ENCODE measurements around the gene FLT3LG.

Gene FLT3LG

GRCh38 chr19:49463960-49464740 is 9.9 kb upstream of the FLT3LG start:
- TF ChIP-seq CTCF (conservative IDR thresholded peaks at IDR 0.05; ENCODE audit: low read depth, low read length) = no peak
- H3K4me3 ChIP-seq (ENCODE audit: low read length) = no peak overlapping the region
- DNase-seq (ENCODE audit: low read depth) = no peak

- DNase-seq (ENCODE audit: low read depth) = no peak
- H3K4me3 ChIP-seq (ENCODE audit: low read length) = no peak overlapping the region
- TF ChIP-seq CTCF (conservative IDR thresholded peaks at IDR 0.05; ENCODE audit: low read depth, low read length) = no peak
Measured at GRCh38 chr19:49465371-49465770, 8.6 kb upstream of the FLT3LG start.

GRCh38 chr19:49468199-49468598 is 5.8 kb upstream of the FLT3LG start:
- no peak for DNase-seq (ENCODE audit: low read depth)
- H3K4me3 ChIP-seq (ENCODE audit: low read length) = no peak overlapping the region
- no peak for TF ChIP-seq CTCF (conservative IDR thresholded peaks at IDR 0.05; ENCODE audit: low read depth, low read length)

DNA sequence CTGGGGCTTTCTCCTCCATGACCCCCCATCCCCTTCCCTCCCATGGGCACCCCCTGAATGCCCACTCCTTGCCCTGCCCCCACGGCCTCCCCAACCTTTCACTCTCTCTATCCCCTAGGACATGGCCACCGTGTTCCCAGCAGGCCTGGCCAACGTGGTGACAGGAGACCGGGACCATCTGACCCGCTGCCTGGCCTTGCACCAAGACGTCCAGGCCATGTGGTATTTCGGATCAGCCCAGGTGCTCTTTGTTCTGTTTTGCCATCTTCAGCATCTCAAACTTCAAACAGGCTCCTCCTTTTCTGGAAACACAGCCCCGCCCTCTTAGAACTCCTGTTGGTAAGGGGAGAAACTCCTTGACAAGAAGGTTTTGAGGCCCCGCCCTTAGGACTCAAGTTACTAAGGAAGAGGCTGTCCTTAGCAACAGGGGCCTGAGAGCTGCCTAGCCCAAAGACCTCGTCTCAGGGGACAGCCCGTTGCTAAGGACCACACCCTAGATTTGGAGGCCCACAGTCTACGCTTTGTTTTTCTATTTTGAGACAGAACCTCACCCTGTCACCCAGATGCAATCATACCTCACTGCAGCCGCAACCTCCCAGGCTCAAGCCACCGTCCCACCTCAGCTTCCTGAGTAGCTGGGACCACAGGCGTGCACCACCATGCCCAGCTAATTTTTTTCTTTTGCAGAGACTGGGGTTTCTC is 5.1 kb upstream of the FLT3LG start:
- no peak overlapping the region for H3K4me3 ChIP-seq (ENCODE audit: low read length)
- TF ChIP-seq CTCF (conservative IDR thresholded peaks at IDR 0.05; ENCODE audit: low read depth, low read length) = no peak
- DNase-seq (ENCODE audit: low read depth) = no peak

DNA sequence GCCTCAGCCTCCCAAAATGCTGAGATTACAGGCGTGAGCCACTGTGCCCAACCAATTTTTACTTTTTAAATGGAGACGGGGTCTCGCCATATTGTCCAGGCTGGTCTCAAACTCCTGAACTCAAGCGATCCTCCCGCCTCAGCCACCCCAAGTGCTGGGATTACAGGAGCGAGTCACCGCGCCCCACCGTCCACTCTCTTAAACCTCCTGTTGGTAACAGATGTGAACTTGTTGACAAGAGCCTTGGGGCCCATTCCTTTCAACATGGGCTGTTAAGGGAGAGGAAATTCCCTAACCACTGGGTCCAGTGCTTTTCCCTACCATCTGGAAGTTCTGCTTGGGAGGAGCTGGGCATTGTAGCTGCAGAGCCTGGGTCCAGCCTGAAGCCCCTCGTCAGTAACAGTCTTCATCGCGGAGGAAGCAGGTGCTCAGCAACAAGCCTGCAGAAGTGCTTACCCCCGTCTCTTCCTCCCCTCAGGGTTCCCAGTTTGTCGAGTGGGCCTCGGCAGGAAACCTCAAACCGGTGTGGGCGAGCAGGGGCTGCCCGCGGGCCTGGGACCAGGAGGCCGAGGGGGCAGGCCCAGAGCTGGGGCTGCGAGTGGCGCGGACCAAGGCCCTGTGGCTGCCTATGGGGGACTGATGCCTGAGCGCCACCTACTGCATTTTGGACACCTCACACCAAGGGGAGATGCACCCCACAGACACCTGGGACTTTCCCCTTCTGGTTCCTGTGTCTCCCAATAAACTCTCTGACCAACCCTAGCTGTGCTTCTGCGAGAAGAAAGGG is 4.0 kb upstream of the FLT3LG start:
- H3K4me3 ChIP-seq (ENCODE audit: low read length) = no peak overlapping the region
- no peak for DNase-seq (ENCODE audit: low read depth)
- TF ChIP-seq CTCF (conservative IDR thresholded peaks at IDR 0.05; ENCODE audit: low read depth, low read length) = no peak

GRCh38 chr19:49470615-49470978 is 3.4 kb upstream of the FLT3LG start:
- DNase-seq (ENCODE audit: low read depth) = no peak
- no peak overlapping the region for H3K4me3 ChIP-seq (ENCODE audit: low read length)
- no peak for TF ChIP-seq CTCF (conservative IDR thresholded peaks at IDR 0.05; ENCODE audit: low read depth, low read length)

Data from retinal pigment epithelial cell (primary cell).